Urinary bladder (tissue), 4 donors: ENCODE results near the gene CERCAM. TPM values are rescaled to one million over a fixed set of nuclear protein-coding genes. Genes with fewer than 3 reads are reported as not detected.
"Not testable (repeated sequence)": the region's sequence is repeated elsewhere in the genome, so short reads cannot be mapped to it uniquely, and the experiment has no call there.

Experiments used
- DNase-seq: peaks from one replicate; pipeline ENCODE4 v3.0.0-alpha.2; 2015; ENCODE audit errors: extremely low spot score
- H3K27ac ChIP-seq: one replicate; pipeline ENCODE4 v1.5.1; 2013; ENCODE audit warnings: low read depth, mild to moderate bottlenecking, moderate library complexity
- H3K36me3 ChIP-seq: one replicate; pipeline ENCODE4 v1.6.1; 2013; ENCODE audit warnings: mild to moderate bottlenecking, moderate library complexity; ENCODE audit not compliant: insufficient read depth
- H3K4me1 ChIP-seq: one replicate; pipeline ENCODE4 v1.6.1; 2013; ENCODE audit warnings: mild to moderate bottlenecking, moderate library complexity; ENCODE audit not compliant: insufficient read depth
- H3K4me3 ChIP-seq: one replicate; pipeline ENCODE4 v1.5.1; 2013; ENCODE audit warnings: low read depth, low read length
- WGBS: extraction: QIAGEN DNeasy Blood & Tissue Kit; methylation state at CpG from one replicate; pipeline ENCODE4 v1.1.7; 2013; 5-methylcytosine and 5-hydroxymethylcytosine counted together
- polyA plus RNA-seq: library from polyadenylated mRNA; stranded (reverse); fragments of 200-250 nt; gene quantifications from one replicate; pipeline ENCODE4 v1.2.3, GENCODE V29; 2013
- total RNA-seq: library from RNA; depleted of rRNA; stranded (reverse); fragments of >200 nt; gene quantifications from one replicate; pipeline ENCODE4 v1.2.3, GENCODE V29; 2014
- donor health status: healthy with polysubstance abuse.
- donor health status: healthy.

CERCAM gene
- total and polyA plus RNA-seq, 2 donors: 41.6 to 50.3 TPM

GRCh38 chr9:128419061-128419925 is 1.4 kb upstream of the CERCAM start:
- 8% methylated on average over 28 of the region's 28 CpGs for WGBS
- H3K27ac ChIP-seq: no peak overlapping the region
- H3K4me1 ChIP-seq: no peaks in the 10 kb centered on the region
- DNase-seq: no peak
- no peak overlapping the region for H3K4me3 ChIP-seq
- H3K36me3 ChIP-seq: no peaks in the 10 kb centered on the region

- Histone ChIP-seq H3K4me1 (no peaks in the 10 kb centered on the region), H3K36me3 (no peaks in the 10 kb centered on the region), H3K27ac (peak overlapping the region; percentile 51), H3K4me3 (peak overlapping the region; percentile 93)
- no peak for DNase-seq
- under 1% methylated on average over 59 of the region's 59 CpGs for WGBS
Observed at GRCh38 chr9:128420060-128420650, 502 bp upstream of the CERCAM start.

GRCh38 chr9:128421482-128421996 is 882 bp downstream of the CERCAM start:
- Histone ChIP-seq H3K27ac (no peak overlapping the region), H3K4me3 (peak overlapping the region; percentile 93), H3K36me3 (no peaks in the 10 kb centered on the region), H3K4me1 (no peaks in the 10 kb centered on the region)
- DNase-seq: no peak
- WGBS: 20% methylated on average over 11 of the region's 11 CpGs

- H3K36me3 ChIP-seq, DNase-seq, H3K4me3 ChIP-seq, H3K27ac ChIP-seq, H3K4me1 ChIP-seq: not testable (repeated sequence)
- 89% methylated on average over 13 of the region's 13 CpGs for whole genome bisulfite sequencing
Observed at GRCh38 chr9:128422022-128422782, 1.5 kb downstream of the CERCAM start.

- no peaks in the 10 kb centered on the region for H3K36me3 ChIP-seq
- 92% methylated on average over 5 of the region's 5 CpGs for WGBS
Observed at GRCh38 chr9:128422783-128423150, 2.1 kb downstream of the CERCAM start.

GRCh38 chr9:128423356-128423755 is 2.7 kb downstream of the CERCAM start:
- 74% methylated on average over 6 of the region's 6 CpGs for WGBS
- H3K4me3 ChIP-seq, H3K4me1 ChIP-seq, H3K27ac ChIP-seq, DNase-seq, H3K36me3 ChIP-seq: not testable (repeated sequence)

More at GRCh38 chr9:128422783-128423150, 2.1 kb downstream of the CERCAM start:
- Histone ChIP-seq H3K4me3 (no peak overlapping the region), H3K4me1 (no peaks in the 10 kb centered on the region), H3K27ac (no peak overlapping the region)
- no peak for DNase-seq

GRCh38 chr9:128424268-128424780 is 3.7 kb downstream of the CERCAM start:
- 94% methylated on average over 15 of the region's 15 CpGs for WGBS
- no peak for DNase-seq
- no peak overlapping the region for H3K27ac ChIP-seq
- no peak overlapping the region for H3K4me3 ChIP-seq
- no peaks in the 10 kb centered on the region for H3K4me1 ChIP-seq
- no peaks in the 10 kb centered on the region for H3K36me3 ChIP-seq

GRCh38 chr9:128428644-128429512 is 8.2 kb downstream of the CERCAM start:
- 71% methylated on average over 22 of the region's 22 CpGs for WGBS
- Histone ChIP-seq H3K27ac (no peak overlapping the region), H3K4me1 (no peaks in the 10 kb centered on the region), H3K4me3 (no peak overlapping the region), H3K36me3 (no peaks in the 10 kb centered on the region)
- DNase-seq: no peak

GRCh38 chr9:128429513-128430086 is 8.9 kb downstream of the CERCAM start:
- Histone ChIP-seq H3K4me3 (no peak overlapping the region), H3K27ac (no peak overlapping the region), H3K4me1 (no peaks in the 10 kb centered on the region), H3K36me3 (no peaks in the 10 kb centered on the region)
- WGBS: 84% methylated on average over 13 of the region's 13 CpGs
- no peak for DNase-seq

- Histone ChIP-seq H3K36me3 (no peaks in the 10 kb centered on the region), H3K4me1 (no peaks in the 10 kb centered on the region), H3K4me3 (no peak overlapping the region), H3K27ac (no peak overlapping the region)
- WGBS: 94% methylated on average over 8 of the region's 8 CpGs
- no peak for DNase-seq
Observed at GRCh38 chr9:128431207-128431606, 10.6 kb downstream of the CERCAM start.

GRCh38 chr9:128434340-128434739 is 13.7 kb downstream of the CERCAM start:
- Histone ChIP-seq H3K27ac (no peak overlapping the region), H3K36me3 (no peaks in the 10 kb centered on the region), H3K4me3 (no peak overlapping the region), H3K4me1 (no peaks in the 10 kb centered on the region)
- no peak for DNase-seq
- 92% methylated on average over 17 of the region's 17 CpGs for WGBS

- WGBS: 90% methylated on average over 18 of the region's 18 CpGs
- Histone ChIP-seq H3K4me3 (no peak overlapping the region), H3K36me3 (no peaks in the 10 kb centered on the region), H3K27ac (no peak overlapping the region), H3K4me1 (no peaks in the 10 kb centered on the region)
- no peak for DNase-seq
Observed at GRCh38 chr9:128435611-128436010, 15.0 kb downstream of the CERCAM start.
